Measurements from ENCODE around the gene XXYLT1. TPM values are rescaled to one million over a fixed set of nuclear protein-coding genes. Genes with fewer than 3 reads are reported as not detected.
A peak's percentile ranks its signal among the peaks of the same experiment; 100 is the strongest.

The XXYLT1 gene
- total and polyA plus RNA-seq, 9 of the 15 experiments (the other 6 are each of a cell fraction or from before 2014, with no cell fraction given): 1.9 to 18.9 (median 15.0) TPM

DNA sequence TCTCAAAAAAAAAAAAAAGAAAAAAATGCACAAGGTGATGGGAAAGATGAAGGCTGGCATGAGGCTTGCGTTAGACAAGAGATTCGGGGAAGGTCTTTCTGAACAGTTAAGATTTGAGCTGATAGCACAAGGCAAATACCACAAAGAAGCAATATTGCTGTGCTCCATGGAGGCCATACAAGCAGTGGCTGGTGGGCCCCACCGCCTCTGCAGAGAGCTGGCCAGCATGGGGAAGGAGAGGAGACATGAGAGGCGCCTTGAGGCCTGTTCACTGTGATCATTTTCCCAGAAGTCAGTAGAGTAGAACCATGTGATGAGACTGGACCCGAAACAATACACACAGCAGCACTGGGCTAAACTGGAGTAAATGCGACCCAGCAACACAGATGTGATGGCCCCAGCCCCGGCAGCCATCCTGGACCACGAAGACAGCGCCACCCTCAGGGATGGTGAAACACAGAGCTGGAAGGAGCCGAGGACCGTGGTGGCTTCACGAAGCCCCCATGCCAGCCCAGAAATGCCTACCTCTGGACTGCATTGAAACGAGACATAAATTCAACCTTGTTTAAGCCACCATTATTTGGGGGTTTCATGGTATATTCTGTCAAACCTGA lies 5.5 kb downstream of the XXYLT1 start:
- Histone ChIP-seq H3K9ac (ENCODE audit: insufficient read depth in 1 of 2, low read depth in 2 of 2, low read length in 2 of 2) (no peak overlapping the region), H3K9me3 (replicated peaks; ENCODE audit: control insufficient read depth, insufficient read depth, low read depth, low read length) (no peaks in the 10 kb centered on the region), H3K27me3 (ENCODE audit: control insufficient read depth in 2 of 2, insufficient read depth in 2 of 2, low read length in 2 of 2) (no peaks in the 10 kb centered on the region), H2AFZ (ENCODE audit: low read depth, low read length) (no peak overlapping the region), H3K4me1 (replicated peaks in 1 of 2; ENCODE audit: control insufficient read depth in 2 of 2, insufficient read depth in 2 of 2, low read length in 2 of 2) (peaks cover 17 to 27% of the 10 kb centered on the region in 2 experiments), H3K79me2 (ENCODE audit: control insufficient read depth, insufficient read depth, low read length) (peaks cover 48% of the 10 kb centered on the region), H3K4me2 (ENCODE audit: insufficient read depth, low read length) (no peak overlapping the region), H3K36me3 (ENCODE audit: control insufficient read depth, insufficient read depth, low read length) (peaks cover 38% of the 10 kb centered on the region; the same call in 2 of the 3 replicates), H3K27ac (ENCODE audit: extremely low read depth, low read depth, low read length) (no peak overlapping the region), H3K4me3 (no peak overlapping the region), H3K9me1 (ENCODE audit: control insufficient read depth, insufficient read depth, low read length) (no peaks in the 10 kb centered on the region), H4K20me1 (replicated peaks; ENCODE audit: control insufficient read depth, insufficient read depth, low read length) (peaks cover 5% of the 10 kb centered on the region; the same call in 1 of the 2 replicates)
- DNase-seq (ENCODE audit: extremely low read depth in 1 of 4, low spot score in 3 of 4) (peak in 1 of 4 experiments; percentile 2), FAIRE-seq (no peak), ATAC-seq (no peak)
- TF ChIP-seq ZNF445 (CRISPR knock-in tag; IDR thresholded peaks at IDR 0.05; ENCODE audit: low read depth): no peak
- no peak for TF ChIP-seq CBX8 (IDR thresholded peaks at IDR 0.05; ENCODE audit: borderline replicate concordance, extremely low read depth, low read depth, low read length, poor library complexity, severe bottlenecking)
- TF ChIP-seq MAZ (CRISPR knock-in tag; conservative IDR thresholded peaks at IDR 0.05 in 1 of 2, IDR thresholded peaks at IDR 0.05 in 1 of 2): no peak
- 0 out of 2 replicates have a peak, but pooled peaks have one; percentile 23 for TF ChIP-seq RBFOX2 (IDR thresholded peaks at IDR 0.05; ENCODE audit: low read depth, low read length)
- POLR2A ChIA-PET: interaction anchor here (0.7 kb wide), 1 partner anchor 482 kb away, joined by 3 read pairs; no protein-coding TSS in a partner anchor
- intact Hi-C loops (cut with micrococcal nuclease): loop anchor here (10.0 kb wide), 1 partner anchor 931 kb away; no protein-coding TSS in a partner anchor
- WGBS (ENCODE audit: insufficient coverage, low coverage, missing lambda C conversion rate): 89% methylated on average over 13 of the region's 13 CpGs
- in situ Hi-C loops (cut with MboI): loop anchor here (5.0 kb wide), 1 partner anchor 583 kb away; no protein-coding TSS in a partner anchor
- CTCF ChIA-PET (ENCODE audit: low intra/inter-chr PET ratio): no interaction called here
- no TSS peak for BruUV-seq (replicated peaks)

Data from K562 (cell line).